Left renal pelvis (tissue), 4 donors: ENCODE results near the gene INPP4A. TPM values are rescaled to one million over a fixed set of nuclear protein-coding genes. Genes with fewer than 3 reads are reported as not detected.

Experiments used
- DNase-seq, 4 donors: peaks; one replicate each; pipeline ENCODE4 v3.0.0-alpha.2; 2013; ENCODE audit warnings: low read depth in 4 of 4, low spot score in 3 of 4
- polyA plus RNA-seq, 4 donors: library from polyadenylated mRNA; unstranded; fragments of 120-200 nt; gene quantifications; one replicate each; pipeline ENCODE4 v1.2.1, GENCODE V29; 2013; ENCODE audit not compliant: insufficient read length in 4 of 4

INPP4A gene
- polyA plus RNA-seq, 4 donors = 19.1 to 28.2 (median 23.7) TPM

GRCh38 chr2:98509542-98510321, 65.1 kb downstream of the INPP4A start:
- no peak for DNase-seq

GRCh38 chr2:98510322-98510662, 65.6 kb downstream of the INPP4A start:
- no peak for DNase-seq

GRCh38 chr2:98511981-98512380, 67.3 kb downstream of the INPP4A start:
- no peak for DNase-seq

- DNase-seq = no peak
Observed at GRCh38 chr2:98512699-98513098, 68.0 kb downstream of the INPP4A start.

- no peak for DNase-seq
Observed at GRCh38 chr2:98514096-98514639, 69.5 kb downstream of the INPP4A start.

- no peak for DNase-seq
Observed at GRCh38 chr2:98514879-98515249, 70.2 kb downstream of the INPP4A start.

GRCh38 chr2:98515250-98515991, 70.8 kb downstream of the INPP4A start:
- DNase-seq = no peak

- DNase-seq = no peak
Observed at GRCh38 chr2:98516571-98516970, 71.9 kb downstream of the INPP4A start.

GRCh38 chr2:98517636-98518035, 73.0 kb downstream of the INPP4A start:
- DNase-seq = no peak

GRCh38 chr2:98518101-98518500, 73.4 kb downstream of the INPP4A start:
- DNase-seq = no peak

- no peak for DNase-seq
Observed at GRCh38 chr2:98519156-98519555, 74.5 kb downstream of the INPP4A start.

- DNase-seq = no peak
Observed at GRCh38 chr2:98519851-98520250, 75.2 kb downstream of the INPP4A start.

- no peak for DNase-seq
Observed at GRCh38 chr2:98520806-98521205, 76.1 kb downstream of the INPP4A start.

GRCh38 chr2:98521266-98521665, 76.6 kb downstream of the INPP4A start:
- DNase-seq = no peak

- no peak for DNase-seq
Observed at GRCh38 chr2:98522854-98523253, 78.2 kb downstream of the INPP4A start.

GRCh38 chr2:98524168-98524567, 79.5 kb downstream of the INPP4A start:
- DNase-seq = no peak

- DNase-seq = no peak
Observed at GRCh38 chr2:98528349-98528748, 83.7 kb downstream of the INPP4A start.

- DNase-seq = no peak
Observed at GRCh38 chr2:98530114-98530513, 85.5 kb downstream of the INPP4A start.

- no peak for DNase-seq
Observed at GRCh38 chr2:98532756-98533155, 88.1 kb downstream of the INPP4A start.

GRCh38 chr2:98533547-98533946, 88.9 kb downstream of the INPP4A start:
- DNase-seq = no peak

GRCh38 chr2:98534761-98535160, 90.1 kb downstream of the INPP4A start:
- no peak for DNase-seq
